ENCODE measurements around the gene ARHGAP23.
"Not testable (repeated sequence)": the region's sequence is repeated elsewhere in the genome, so short reads cannot be mapped to it uniquely, and the experiment has no call there.

ARHGAP23 gene

GRCh38 chr17:38494152-38494551 lies 65.9 kb downstream of the ARHGAP23 start:
- not testable (repeated sequence) for DNase-seq

GRCh38 chr17:38497656-38498055 lies 69.4 kb downstream of the ARHGAP23 start:
- DNase-seq = not testable (repeated sequence)

DNA sequence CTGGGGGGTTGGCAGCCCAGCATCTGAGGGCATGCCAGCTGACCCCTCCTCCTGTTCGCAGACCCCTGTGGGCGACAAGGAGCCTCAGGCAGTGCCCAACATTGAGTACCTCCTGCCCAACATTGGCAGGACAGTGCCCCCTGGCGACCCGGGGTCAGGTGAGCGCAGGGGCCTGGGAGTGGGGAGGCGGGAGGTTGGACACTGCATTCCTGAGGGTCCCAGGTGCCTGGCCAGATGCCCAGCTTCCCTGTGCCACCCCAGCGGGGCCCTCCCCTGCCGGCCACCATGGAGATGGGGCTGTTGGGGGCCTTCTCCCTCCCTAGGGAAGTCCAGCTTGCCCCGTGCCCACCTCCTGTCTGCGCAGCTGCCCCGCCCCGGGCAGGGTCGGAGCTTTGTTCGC lies 70.1 kb downstream of the ARHGAP23 start:
- no peak for DNase-seq

GRCh38 chr17:38499230-38499629 lies 71.0 kb downstream of the ARHGAP23 start:
- DNase-seq = not testable (repeated sequence)

- DNase-seq = not testable (repeated sequence)
Observed at GRCh38 chr17:38501718-38502117, 73.5 kb downstream of the ARHGAP23 start.

DNA sequence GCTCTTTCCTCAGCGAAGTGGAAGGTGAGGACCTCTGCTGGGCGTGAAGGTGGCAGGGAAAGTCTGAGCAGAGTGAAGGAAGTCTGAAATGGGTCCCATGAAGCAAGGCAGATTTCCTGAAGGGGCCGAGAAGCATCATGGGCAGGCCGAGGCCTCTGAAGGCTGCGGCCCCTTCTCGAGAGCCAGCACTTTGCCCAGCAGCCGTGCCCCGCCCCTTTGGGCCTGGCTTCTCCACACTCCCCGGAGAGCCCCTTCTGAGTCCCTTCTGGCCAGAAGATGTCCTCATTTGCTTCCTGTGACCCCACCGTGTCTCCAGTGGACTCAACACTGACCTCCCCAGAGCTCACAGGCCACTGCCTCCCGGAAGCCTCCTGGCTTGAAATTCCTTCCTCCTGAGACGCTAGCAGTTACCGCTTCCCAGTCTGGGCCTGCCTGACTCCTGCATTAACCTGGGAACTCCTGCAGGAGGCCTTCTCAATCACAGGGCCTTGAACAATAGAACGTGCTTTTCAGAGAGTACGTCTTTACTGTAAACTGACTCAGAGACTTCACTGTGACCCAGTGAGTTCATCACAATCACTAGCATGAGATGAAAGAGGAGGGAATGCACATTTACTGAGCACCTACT lies 75.1 kb downstream of the ARHGAP23 start:
- not testable (repeated sequence) for DNase-seq

DNA sequence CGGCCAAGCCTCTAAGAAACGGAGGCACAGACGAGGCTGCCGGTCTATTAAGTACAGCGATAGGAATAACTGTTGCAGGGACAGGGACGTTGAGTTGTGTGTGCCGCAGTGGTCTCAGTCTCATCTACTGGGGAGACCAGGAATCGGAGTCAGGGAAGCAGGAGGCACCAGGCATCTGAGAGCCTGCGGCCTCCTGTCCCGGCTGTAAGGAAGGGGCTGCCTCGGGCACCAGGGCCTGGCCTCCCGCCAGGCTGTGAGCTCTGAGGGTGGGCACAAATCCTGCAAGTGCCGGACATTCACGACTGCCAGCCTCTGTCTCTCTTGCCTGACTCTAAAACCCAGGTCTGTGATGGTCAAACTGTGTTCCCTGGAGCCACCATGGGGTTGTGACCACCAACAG lies 76.0 kb downstream of the ARHGAP23 start:
- DNase-seq = no peak

DNA sequence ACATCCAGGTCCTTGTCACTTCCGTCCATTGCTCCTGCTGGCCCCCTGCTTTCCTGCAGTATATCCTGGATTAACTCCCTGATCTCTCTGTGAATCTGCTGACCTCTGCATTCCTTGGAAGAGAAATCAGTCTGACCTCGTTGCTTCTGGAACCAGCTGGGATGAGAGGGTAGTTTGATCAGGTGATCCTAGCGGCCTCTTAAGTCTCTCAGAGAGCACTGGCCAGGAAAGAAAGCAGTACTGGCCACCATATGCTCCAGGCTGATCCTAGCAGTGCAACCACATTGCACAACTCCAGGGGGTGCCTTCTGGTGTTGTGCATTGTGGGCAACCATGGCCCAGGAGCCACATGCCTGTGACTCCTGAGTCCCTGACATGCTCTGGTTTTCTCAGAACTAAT lies 79.2 kb downstream of the ARHGAP23 start:
- no peak for DNase-seq

GRCh38 chr17:38507921-38508569 lies 79.8 kb downstream of the ARHGAP23 start:
- DNase-seq = no peak

DNA sequence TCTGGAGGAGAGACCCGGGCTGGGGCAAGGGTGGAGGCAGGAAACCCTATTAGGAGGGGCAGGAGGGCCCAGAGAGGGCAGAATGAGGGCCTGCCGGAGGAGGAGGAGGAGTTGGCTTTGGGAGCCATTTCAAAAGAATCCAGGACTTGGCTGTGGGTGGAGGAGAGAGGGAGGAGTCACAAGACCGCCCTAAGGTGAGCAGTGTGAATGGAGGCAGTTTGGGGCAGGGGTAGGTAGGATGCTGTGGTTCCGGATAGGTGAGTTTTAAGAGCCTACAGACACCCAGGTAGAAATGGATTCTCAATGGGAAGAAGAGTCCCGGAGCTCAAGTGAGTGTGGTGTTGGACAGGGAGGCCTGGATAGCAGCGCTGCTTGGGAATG lies 80.3 kb downstream of the ARHGAP23 start:
- no peak for DNase-seq

DNA sequence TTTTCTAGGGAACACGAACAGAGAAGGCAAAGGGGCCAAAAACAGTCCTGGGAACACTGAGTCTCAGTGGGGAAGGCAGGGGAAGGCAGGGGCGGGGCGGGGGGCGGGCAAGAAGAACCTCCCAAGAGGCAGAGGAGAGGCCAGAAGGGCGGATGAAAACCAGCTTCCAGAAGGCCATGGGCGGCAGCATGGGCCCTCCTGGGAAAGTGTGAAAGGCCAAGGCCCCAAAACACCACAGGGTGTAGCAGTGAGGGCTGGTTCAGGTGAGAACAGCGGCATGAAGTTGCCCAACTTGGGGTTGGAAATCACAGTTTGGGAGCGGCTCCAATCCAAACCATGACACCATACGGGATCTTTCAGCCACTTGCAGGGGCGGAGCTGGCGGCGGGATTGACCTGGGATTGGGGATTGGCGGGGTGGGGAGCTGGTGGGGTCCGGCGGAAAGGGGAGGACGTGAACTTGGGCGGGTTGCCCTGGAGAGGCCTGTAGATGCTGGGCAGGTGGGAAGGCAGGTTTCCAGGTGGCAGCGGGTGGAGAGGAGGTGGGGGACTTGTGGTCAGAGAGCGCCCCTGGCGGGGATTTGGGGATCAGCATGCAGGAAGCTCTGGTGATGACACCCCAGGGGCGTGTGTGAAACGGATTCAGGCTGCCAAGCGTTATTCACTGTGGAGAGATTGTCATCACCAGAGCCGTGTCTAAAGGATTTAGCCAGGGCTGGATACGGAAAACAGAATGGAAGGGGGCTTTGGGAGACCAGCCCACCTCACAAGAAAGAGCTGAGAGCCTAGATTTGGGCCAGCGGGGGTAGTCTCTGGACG lies 80.9 kb downstream of the ARHGAP23 start:
- peak; percentile 58 for DNase-seq

GRCh38 chr17:38509772-38510420 lies 81.6 kb downstream of the ARHGAP23 start:
- no peak for DNase-seq

DNA sequence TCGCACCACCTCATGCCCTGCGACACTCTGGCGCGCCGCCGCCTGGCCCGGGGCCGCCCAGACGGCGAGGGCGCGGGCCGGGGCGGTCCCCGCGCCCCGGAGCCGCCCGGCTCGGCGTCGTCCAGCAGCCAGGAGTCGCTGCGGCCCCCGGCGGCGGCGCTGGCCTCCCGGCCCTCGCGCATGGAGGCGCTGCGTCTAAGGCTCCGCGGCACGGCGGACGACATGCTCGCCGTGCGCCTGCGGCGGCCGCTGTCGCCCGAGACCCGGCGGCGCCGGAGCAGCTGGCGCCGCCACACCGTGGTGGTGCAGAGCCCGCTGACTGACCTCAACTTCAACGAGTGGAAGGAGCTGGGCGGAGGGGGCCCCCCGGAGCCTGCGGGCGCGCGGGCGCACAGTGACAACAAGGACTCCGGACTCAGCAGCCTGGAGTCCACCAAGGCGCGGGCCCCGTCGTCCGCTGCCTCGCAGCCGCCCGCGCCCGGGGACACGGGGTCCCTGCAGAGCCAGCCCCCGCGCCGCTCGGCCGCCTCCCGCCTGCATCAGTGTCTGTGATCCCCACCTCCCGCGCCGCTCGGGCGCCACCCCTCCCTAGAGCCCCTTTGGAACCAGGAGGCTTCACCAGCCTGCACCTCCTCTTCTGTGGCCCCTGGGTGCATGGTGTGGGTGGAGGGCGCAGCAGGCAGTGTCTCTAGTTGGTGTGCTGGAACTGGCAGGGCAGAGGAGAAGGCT lies 82.3 kb downstream of the ARHGAP23 start:
- no peak for DNase-seq

- DNase-seq = no peak
Observed at GRCh38 chr17:38511150-38512108, 83.2 kb downstream of the ARHGAP23 start.

- no peak for DNase-seq
Observed at GRCh38 chr17:38512473-38513058, 84.3 kb downstream of the ARHGAP23 start.

DNA sequence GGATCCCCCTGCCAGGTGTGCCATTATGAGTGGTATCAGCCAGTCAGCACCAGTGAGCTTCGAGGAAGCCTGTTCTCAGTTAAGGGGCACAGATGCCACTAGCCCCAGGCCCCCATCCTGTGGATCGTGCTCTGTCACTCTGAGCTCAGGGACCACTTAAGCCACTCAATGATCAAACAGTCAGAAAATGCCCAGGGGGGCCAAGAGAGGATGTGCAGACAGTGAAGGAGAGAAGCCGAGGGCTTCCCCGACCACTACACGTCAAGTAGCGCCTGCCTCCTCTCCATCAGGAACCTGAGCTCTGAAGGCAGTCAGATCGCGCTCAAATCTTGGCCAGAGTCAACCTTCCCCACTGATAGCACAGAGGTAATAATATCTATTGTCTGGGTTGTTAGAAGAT lies 98.3 kb downstream of the ARHGAP23 start:
- DNase-seq = not testable (repeated sequence)

DNA sequence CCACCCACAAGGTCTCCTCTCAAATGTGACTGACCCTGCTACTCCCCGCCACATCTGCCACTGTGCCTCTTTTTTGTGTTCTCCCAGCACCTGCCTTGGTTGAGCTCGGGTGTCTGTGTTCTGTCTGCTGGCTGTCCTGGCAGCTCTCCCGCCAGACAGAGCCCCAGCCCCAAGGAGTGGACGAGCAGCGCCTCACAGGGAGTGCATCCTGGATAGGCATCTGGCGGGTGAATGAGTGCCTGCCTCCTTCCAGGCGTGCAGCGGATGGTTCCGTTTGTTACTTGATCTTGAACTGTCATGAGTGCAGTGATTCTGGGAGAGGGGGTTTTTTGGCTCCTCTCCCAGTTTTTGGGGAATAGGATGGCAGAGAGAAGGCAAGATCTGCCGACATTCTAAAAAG lies 99.9 kb downstream of the ARHGAP23 start:
- not testable (repeated sequence) for DNase-seq

DNA sequence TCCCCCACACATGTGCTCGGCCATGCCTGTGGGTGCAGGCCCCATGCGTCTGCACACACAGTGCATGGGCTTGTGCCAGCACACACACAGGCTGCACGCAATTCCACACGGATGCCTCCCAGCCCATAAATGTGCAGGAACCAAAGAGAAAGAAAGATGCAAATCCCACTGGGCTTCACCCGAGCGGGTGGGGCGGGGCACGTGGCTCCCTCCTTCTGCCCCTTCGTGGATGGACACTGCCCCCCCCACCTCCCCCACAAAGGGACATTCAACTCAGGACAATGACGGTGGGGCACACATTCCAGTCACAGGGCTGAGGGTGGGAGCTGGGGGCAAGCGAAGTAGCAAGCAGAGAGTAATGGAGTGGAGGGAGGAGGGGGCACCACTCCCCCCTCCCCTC lies 102.6 kb downstream of the ARHGAP23 start:
- not testable (repeated sequence) for DNase-seq

DNA sequence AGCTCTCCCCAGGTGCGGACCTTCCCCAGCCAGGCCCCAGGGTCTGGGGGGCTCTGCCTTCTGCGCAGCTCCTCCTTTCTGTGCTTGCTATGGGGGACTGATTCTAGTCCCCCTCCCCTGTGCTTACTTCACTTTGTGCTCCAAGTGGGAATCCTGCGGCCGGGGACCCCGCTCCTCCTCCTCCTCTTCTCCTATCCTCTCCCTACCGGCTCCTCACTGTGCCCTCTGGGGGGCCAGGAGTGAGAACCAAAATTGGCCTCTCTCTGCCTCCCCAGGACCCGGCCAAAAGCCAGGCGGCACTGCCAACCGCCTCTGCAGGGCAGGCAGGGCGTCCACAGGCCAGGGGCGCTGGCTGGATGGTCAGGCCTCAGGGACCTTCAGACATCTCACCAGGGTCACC lies 103.5 kb downstream of the ARHGAP23 start:
- DNase-seq = not testable (repeated sequence)

DNA sequence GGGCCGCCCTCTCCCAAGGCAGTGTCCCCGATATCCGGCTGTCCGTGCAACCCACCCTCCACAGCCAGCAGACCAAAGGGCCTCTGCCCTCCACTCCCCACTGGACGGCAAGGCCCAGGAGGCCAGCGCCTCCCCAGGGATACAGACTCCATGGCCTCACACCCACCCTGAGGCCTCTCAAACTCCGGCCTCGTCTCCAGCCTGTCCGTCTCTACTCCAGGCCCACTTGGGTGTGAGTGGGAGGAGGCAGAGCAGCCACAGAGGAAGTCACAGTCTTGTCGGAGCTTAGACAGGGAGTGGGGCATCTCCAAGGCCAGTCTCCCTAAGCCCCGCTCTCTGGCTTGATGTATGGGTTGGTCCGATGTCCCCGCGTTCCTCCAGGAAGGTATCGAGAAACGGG lies 104.2 kb downstream of the ARHGAP23 start:
- no peak for DNase-seq

DNA sequence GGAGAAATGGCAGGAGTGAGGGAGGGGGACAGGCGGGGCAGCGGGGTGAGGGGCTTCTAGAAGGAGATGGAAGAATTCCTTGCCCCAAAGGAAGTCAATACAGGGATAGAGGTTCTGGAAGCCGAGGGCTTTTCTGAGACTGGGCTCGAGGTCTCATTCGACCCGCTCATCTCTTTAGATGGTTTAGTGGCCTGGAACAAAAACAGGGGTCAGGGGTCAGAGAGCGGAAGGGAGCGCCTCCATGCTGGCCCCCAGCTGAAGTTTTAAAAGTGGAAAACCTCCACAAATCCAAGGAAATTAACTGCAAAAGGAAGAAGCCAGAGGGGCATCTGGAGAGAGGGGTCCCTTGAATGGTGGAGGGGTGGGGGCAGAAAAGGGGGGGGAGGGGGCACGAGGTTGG lies 105.0 kb downstream of the ARHGAP23 start:
- no peak for DNase-seq

Measured in activated T-cell treated with anti-CD3 and anti-CD28 coated beads for 4 hours (primary cell).